Suppressor macrophage treated with lipopolysaccharide for 1 hour (primary cell): ENCODE measurements around the gene ATG2B.
"Not testable (repeated sequence)": the region's sequence is repeated elsewhere in the genome, so short reads cannot be mapped to it uniquely, and the experiment has no call there.

Experiments used
- DNase-seq, 3 donors: peaks; one replicate each; pipeline ENCODE4 v3.0.0-alpha.2; 2020 to 2022

Gene ATG2B

DNA sequence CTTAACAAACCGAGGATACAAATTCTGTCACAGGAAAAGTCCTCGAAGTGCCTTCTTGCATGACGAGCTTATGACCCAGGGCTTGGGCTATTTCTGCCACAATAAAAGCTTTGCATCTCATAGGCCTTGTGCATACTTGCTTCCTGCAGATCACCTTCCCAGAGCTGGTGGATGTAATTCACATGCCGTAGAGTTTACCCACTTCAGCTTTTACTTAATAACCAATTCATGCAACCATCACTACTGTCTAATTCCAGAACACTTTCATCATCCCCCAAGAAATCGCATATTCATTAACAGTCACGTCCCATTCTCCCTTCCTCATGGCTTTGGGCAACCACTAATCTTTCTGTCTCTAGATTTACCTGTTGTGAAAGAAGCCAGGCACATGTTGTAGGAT is 116.1 kb downstream of the ATG2B start:
- DNase-seq: no peak

DNA sequence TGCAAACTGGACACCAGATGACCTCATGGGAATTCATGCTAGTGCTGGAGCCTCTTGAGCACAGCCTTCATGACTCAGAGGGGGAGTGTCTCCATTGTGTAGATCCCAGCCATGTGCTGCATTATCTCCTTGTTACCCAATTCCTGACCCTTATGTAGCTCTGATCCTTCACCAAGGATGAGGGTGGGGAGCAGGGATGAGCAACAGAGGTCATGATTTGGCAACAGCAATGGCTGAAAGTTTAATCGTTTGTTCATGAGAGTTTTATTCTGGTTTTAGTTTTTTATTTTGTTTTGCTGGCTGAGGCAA is 116.6 kb downstream of the ATG2B start:
- DNase-seq: peak; percentile 63 to 71 (median 69)

DNA sequence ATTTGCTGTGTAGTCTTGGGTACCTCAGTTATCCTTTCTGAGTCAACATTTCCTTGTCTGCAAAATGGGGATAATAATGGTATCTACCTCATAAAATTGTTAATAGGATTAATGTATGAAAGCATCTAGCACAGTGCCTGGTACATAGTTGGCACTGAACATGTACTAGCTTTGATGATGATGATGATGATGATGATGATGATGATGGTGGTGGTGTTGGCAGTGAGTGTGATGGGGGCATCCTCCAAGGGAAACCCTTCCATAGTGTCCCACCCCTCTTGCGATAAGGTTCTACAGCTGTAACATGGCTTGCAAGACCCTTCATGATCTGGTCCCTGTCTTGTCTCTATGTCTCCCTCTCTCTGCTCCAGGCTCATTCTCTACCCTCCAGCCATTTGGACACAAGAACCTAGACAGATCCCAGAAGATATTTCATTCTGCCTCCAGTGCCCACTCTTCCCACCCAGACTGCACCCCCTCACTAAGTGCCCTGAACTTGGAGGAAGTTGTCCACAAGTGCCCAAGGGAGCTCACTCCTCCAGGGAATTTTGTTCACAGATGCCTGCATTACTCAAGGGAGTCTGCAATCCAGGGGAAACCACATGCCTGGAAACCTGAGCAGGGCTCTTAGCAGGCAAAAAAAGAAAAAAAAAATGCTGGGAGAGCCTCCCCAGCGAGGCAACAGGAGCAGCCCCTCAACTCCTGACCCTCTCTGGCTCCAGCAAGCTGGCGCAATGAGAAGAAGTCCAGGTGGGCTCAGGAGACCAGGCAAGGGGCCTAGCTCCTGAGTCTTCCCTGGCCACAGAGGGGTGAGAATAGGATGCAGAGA is 117.2 kb downstream of the ATG2B start:
- DNase-seq: no peak

DNA sequence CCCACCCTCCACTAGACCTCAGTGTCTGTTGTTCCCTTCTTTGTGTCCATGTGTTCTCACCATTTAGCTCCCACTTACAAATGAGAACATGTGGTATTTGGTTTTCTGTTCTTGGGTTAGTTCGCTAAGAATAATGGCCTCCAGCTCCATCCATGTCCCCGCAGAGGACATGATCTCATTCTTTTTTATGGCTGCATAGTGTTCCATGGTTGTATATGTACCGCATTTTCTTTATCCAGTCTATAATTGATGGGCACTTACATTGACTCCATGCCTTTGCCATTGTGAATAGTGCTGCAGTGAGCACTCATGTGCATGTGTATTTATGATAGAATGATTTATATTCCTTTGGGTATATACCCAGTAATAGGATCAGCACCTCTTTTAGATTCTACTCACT is 118.1 kb downstream of the ATG2B start:
- not testable (repeated sequence) for DNase-seq

DNA sequence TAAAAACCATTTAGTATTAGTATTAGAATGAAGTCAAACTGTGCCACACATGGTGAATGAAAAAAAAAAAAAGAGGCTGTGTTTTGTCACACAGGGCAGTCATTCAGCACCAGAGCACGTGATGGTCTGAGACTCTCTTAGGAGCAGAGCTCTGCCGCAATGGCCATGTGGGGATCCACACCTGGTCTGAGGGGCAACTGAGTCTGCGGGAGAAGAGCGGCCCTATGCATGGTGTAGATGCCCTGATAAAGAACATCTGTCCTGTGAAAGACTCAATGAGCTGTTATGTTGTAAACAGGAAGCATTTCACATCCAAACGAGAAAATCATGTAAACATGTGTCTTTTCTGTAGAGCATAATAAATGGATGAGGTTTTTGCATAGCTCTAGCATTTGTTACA is 119.4 kb downstream of the ATG2B start:
- no peak for DNase-seq

DNA sequence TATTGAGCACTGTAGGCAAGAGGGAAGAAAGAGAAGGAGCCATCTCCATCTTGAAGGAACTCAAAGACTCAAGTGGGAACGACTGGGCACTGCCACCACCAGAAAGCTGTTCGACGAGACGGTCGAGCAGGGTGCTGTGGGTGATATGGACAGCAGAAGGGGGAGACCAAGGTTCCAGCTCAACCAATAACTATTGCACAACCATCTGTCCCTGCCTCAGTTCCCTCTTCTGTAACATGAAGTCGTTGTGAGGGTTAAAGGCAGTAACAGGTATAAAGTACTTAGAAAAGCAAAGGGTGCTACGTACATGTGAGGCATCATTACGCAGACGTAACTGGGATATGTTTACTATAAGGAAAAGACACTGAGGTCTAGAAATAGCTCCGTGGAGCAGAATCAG is 121.0 kb downstream of the ATG2B start:
- no peak for DNase-seq

DNA sequence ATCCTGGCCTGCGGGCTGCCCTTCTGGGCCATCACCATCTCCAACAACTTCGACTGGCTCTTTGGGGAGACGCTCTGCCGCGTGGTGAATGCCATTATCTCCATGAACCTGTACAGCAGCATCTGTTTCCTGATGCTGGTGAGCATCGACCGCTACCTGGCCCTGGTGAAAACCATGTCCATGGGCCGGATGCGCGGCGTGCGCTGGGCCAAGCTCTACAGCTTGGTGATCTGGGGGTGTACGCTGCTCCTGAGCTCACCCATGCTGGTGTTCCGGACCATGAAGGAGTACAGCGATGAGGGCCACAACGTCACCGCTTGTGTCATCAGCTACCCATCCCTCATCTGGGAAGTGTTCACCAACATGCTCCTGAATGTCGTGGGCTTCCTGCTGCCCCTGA is 122.5 kb downstream of the ATG2B start:
- no peak for DNase-seq

DNA sequence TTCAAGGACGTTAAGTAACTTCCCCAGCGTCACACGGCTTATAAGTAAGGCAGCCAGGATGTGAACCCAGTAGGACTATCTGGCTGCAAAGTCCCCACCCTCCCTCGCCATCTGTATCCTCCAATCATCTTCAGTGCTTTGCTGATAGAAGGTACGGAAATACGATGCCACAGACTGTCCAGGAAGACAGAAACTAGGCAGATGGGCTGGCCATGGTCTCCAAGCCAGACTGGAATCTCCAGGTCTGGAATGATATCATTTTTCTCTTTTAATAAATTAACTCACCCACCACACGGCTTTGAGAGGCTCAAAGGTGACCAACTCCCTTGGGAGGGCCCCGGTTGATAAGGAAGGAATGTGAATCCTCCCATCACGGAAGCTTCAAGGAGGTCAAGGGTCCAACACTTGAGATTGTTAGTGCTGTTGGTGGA is 123.4 kb downstream of the ATG2B start:
- DNase-seq: no peak

DNA sequence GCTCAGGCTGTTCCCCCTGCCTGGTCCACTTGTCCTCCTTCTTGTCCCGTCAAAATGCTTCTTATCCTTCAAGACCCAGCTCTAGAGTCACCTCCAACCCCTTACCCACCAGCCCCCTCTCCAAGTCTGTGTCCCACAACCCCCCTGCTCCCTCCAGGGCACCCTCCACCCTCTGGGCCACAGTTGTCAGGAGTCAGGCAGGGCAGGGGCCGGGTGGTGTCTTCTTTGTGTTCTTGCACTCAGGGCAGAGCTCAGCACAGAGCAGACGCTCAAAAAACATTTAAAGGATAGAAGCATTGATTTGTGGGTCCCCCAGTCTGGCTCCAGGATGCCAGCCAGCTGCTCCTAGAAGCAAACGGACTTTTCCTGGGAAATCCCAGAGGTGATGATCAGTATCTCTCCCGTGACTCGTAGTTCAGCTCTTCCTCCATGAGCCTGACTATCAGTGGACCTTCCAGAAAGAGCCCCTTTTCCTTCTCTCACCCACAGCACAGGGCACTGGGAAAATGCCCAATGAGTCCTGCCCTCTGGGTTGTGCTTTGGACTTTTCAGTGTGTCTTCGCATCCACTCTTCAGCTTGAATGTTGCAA is 124.4 kb downstream of the ATG2B start:
- DNase-seq: peak; percentile 26 to 53 (median 52)

DNA sequence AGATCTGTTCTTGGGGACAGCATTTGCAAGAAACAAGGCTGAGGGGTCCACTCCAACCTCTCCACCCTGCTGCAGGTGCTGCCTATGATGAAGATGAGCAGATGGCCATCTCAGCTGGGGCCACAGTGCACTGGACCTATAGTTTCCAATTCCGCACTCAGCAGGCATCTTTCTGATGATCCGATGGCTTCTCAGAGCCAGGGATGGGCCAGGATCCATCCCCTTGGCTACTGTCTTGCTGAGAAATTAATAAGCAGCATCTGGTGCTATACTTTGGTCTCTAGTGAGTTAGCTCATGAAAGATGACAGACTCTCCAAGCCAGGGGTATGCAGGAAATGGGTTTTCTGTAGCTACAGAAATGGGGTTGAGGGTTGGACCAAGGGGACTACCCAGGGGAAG is 125.5 kb downstream of the ATG2B start:
- DNase-seq: no peak

DNA sequence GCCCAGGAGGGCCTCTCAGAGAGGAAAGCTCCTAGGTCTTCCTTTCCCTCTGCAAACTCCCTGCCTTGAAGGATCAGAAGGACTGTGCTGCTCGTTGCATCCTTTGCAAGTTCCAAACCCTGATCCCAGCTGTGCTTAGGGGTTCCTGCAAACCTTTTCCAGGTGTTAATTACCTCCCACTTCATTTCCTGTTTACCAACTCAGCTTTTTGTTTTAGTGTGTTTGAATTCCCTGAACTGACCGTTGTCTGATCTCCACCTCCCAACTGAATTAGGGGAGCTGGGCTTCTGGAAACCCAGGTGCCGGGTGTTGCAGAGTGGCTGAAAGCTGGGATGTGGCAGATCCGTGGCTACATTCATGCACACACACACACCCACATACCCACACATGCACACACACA is 127.7 kb downstream of the ATG2B start:
- no peak for DNase-seq

DNA sequence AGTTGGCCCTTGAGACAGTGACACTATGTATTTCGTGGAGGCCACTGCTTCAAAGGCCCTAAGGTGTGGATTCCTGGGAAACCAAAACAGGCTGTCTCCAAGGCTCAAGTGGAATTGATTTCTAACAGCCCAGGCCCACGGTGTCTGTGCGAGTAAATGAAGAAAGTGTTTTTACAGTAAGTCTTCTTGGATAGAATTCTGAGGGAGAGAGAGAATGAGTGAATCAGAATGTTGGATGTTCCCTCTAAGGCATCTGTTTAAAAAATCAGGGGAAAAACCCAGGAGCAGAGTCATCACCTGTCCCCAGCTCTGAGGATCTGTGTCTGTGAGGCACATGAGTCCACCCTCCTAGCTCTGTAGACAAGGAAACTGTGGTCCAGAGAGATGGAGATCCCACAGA is 129.5 kb downstream of the ATG2B start:
- no peak for DNase-seq

DNA sequence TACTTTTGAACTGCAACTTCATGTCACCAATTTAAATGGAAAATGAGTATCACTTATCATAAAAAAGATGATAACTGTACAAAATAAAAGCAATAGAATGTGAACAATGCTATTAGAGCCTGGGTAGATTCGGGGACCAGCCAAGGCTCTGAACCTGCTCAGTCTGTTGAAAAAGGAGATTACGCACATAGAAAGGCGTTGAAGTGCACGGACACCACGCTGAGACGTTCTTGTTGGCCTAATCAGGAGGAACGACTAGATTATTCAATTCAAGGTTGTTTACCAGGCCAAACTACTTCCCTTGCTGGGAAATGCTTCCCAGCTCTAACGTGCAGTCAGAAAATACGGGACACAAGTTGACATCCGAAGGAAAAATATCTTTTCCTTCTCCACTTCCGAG is 130.6 kb downstream of the ATG2B start:
- no peak for DNase-seq

DNA sequence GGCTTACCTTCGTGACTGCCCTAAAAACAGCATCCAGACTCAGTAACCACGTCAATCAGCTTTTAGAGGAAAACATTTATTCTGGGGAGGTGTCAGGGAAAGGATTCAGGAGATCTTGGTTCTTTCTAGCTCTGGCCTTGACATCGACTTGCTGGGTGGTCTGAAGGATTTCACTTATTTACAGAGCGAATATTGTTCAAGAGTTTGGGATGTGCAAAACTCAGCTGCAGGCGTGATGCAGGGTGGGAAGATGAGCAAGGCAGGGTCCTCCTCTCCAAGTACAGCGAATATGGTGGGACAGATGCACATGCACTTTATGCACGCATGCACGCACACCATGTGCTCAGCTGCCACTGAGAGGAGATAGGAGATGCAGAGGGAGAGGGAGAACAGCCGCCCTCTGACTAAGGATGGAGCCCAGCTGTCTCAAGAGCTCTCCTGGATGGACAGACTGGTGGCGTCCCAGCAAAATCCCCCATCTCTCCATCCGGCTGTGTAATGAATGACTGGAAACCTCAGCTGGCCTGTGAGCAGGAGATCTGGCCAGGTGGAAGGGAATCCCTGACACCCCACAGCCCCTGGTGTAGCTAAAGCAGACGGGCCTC is 131.5 kb downstream of the ATG2B start:
- DNase-seq: no peak

DNA sequence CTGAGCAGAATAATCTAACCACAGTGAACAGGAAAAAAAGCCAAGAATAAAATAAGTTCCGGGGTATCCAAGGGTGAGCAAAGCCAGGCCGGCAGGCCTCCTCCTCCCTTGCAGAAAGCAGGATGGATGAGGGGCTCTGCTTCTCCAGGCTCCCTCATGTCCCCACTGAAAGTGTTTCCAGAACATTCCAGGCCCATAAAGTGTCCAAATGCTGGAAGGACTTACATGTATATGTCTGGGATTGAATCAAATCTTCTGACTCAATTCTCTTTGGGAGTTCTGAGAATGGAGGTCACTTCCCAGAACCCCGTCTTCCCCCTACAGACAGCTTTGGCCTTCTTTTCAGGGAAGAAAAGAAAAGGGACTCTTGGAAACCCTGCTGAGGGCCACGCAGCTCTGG is 132.1 kb downstream of the ATG2B start:
- no peak for DNase-seq

DNA sequence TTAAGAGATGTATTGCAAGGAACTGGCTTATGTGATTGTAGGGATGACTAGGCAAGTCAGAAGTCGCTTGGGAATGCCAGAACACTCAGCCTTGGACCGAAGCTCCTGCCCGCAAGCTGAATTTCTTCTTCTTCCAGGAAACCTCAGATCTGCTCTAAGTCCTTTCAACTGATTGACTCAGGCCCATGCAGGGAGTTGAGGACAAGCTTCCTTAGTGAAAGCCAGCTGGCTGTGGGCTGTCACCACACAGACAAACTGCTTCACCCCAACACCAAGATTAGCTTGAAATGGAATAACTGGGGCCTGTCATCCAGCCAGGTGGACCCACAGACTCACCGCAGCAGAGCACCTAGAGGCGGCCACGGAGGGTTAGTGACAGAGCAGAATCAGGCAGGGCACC is 133.8 kb downstream of the ATG2B start:
- DNase-seq: no peak
